ENCODE measurements around the gene PRSS36.

- TF ChIP-seq CTCF (IDR thresholded peaks at IDR 0.05; ENCODE audit: borderline replicate concordance, extremely low read depth, low read length, poor library complexity, severe bottlenecking) = no peak
- TF ChIP-seq EZH2 (IDR thresholded peaks at IDR 0.05; ENCODE audit: borderline replicate concordance, low read depth, low read length, severe bottlenecking) = no peak
These were observed 40.9 kb downstream of the PRSS36 start for GRCh38 chr16:31108794-31109558.

Measured in DND-41 (cell line).